K562 (cell line): Measurements from ENCODE around the gene ZNF213. TPM values are rescaled to one million over a fixed set of nuclear protein-coding genes. Genes with fewer than 3 reads are reported as not detected.

Experiments
- DMBX1 ChIP-seq: fragments of 250-450 bp; sonication (Bioruptor Pico); IDR thresholded peaks from 2 replicates; pipeline ENCODE4 v1.8.0; 2022; ENCODE audit warnings: inconsistent platforms, mild to moderate bottlenecking, moderate library complexity, borderline replicate concordance
- ELK3 ChIP-seq: fragments of 450-650 bp; formaldehyde crosslinking; IDR thresholded peaks from 2 replicates; pipeline ENCODE4 v1.4.0; 2020; ENCODE audit warnings: mild to moderate bottlenecking
- FOXK1 ChIP-seq: sonication (generic); formaldehyde crosslinking; IDR thresholded peaks from 2 replicates; pipeline ENCODE4 v1.8.0; 2022; ENCODE audit warnings: missing genetic modification reagents, mild to moderate bottlenecking, borderline replicate concordance
- HIVEP1 ChIP-seq: fragments of 250-450 bp; sonication (Bioruptor Pico); IDR thresholded peaks from 2 replicates; pipeline ENCODE4 v1.4.0; 2020; ENCODE audit warnings: mild to moderate bottlenecking
- HMBOX1 ChIP-seq: sonication (generic); IDR thresholded peaks from 2 replicates; pipeline ENCODE4 v1.6.1; 2016
- ID3 ChIP-seq, 2 experiments: fragments of 250-450 bp in 1 of 2; fragments of 450-650 bp in 1 of 2; sonication (Bioruptor Pico) in 1 of 2; IDR thresholded peaks; 2 replicates each; pipeline versions ENCODE4 v1.6.1 to v1.8.0; 2016 to 2021; ENCODE audit warnings: mild to moderate bottlenecking in 2 of 2, moderate library complexity in 2 of 2, missing compliant biosample characterization in 1 of 2, missing genetic modification characterization in 1 of 2
- MCM2 ChIP-seq: fragments of 450-650 bp; IDR thresholded peaks from 2 replicates; pipeline ENCODE4 v1.6.1; 2017; ENCODE audit warnings: low read depth, mild to moderate bottlenecking
- MCM7 ChIP-seq, 2 experiments: fragments of 450-650 bp; IDR thresholded peaks; 2 replicates each; pipeline ENCODE4 v1.6.1; 2016 to 2018
- MLX ChIP-seq, 2 experiments: fragments of 450-650 bp in 1 of 2; sonication (generic) in 1 of 2; formaldehyde crosslinking; conservative IDR thresholded peaks; 2 replicates each; pipeline versions ENCODE4 v1.4.0 to v1.8.1; 2020 to 2022; ENCODE audit warnings: mild to moderate bottlenecking in 1 of 2, missing genetic modification reagents in 1 of 2
- MTA2 ChIP-seq: fragments of 450-650 bp; IDR thresholded peaks from 2 replicates; pipeline ENCODE4 v1.6.1; 2016; ENCODE audit warnings: low read depth
- NFXL1 ChIP-seq: fragments of 450-650 bp; formaldehyde crosslinking; IDR thresholded peaks from 2 replicates; pipeline ENCODE4 v1.4.0; 2021; ENCODE audit warnings: mild to moderate bottlenecking
- PHB2 ChIP-seq: fragments of 450-650 bp; IDR thresholded peaks from 2 replicates; pipeline ENCODE4 v1.6.1; 2017; ENCODE audit warnings: low read depth
- PRPF4 ChIP-seq: fragments of 200-400 bp; formaldehyde crosslinking; IDR thresholded peaks from one replicate; pipeline ENCODE4 v1.6.1; 2017; ENCODE audit warnings: low read length, low read depth, mild to moderate bottlenecking; ENCODE audit not compliant: insufficient read depth, poor library complexity, severe bottlenecking
- RCOR1 ChIP-seq, 2 experiments: IDR thresholded peaks; 2 replicates each; pipeline ENCODE4 v1.6.1; 2012; ENCODE audit warnings: low read depth in 2 of 2, low read length in 2 of 2, borderline replicate concordance in 1 of 2, improper control_type of control experiment in 1 of 2
- SUPT5H ChIP-seq: fragments of 450-650 bp; IDR thresholded peaks from 2 replicates; pipeline ENCODE4 v1.6.1; 2016
- TAF1 ChIP-seq: IDR thresholded peaks from 2 replicates; pipeline ENCODE4 v1.6.1; 2011; ENCODE audit warnings: mild to moderate bottlenecking, low read length, moderate library complexity; ENCODE audit not compliant: insufficient read depth, control insufficient read depth, severe bottlenecking; ENCODE audit errors: extremely low read depth
- TCF3 ChIP-seq: sonication (generic); formaldehyde crosslinking; IDR thresholded peaks from 2 replicates; pipeline ENCODE4 v1.4.0; 2020; ENCODE audit warnings: mild to moderate bottlenecking, missing genetic modification reagents
- THRB ChIP-seq: fragments of 450-650 bp; formaldehyde crosslinking; conservative IDR thresholded peaks from 2 replicates; pipeline ENCODE4 v1.4.0; 2022; ENCODE audit warnings: mild to moderate bottlenecking, missing genetic modification characterization
- ZC3H11A ChIP-seq: IDR thresholded peaks from 2 replicates; pipeline ENCODE4 v1.6.1; 2012; ENCODE audit warnings: low read depth, low read length, improper control_type of control experiment
- ZNF280A ChIP-seq: fragments of 450-650 bp; IDR thresholded peaks from 2 replicates; pipeline ENCODE4 v1.6.1; 2018; ENCODE audit warnings: mild to moderate bottlenecking, low read depth; ENCODE audit not compliant: partially characterized antibody
- ZNF282 ChIP-seq: sonication (generic); formaldehyde crosslinking; IDR thresholded peaks from 2 replicates; pipeline ENCODE4 v1.8.1; 2023; ENCODE audit warnings: missing genetic modification reagents
- ZSCAN32 ChIP-seq: fragments of 450-650 bp; formaldehyde crosslinking; IDR thresholded peaks from 2 replicates; pipeline ENCODE4 v1.4.0; 2020; ENCODE audit warnings: mild to moderate bottlenecking, moderate library complexity
- polyA plus RNA-seq, 8 experiments: library from polyadenylated mRNA; depleted of rRNA in 4 of 8; stranded (reverse) in 5 of 8; unstranded in 3 of 8; fragments of >200 nt; fragmentation: Nextera tagmentation in 2 of 8; fragmentation: Illumina TruSeq in 1 of 8; extraction: Ambion mirVana in 2 of 8; extraction: Trizol in 1 of 8; gene quantifications; 2 replicates each; pipeline versions ENCODE4 v1.2.1 to v1.2.3, GENCODE V29; 2011 to 2014; ENCODE audit warnings: inconsistent platforms in 1 of 8, missing spikeins in 1 of 8
- total RNA-seq, 7 experiments: library from RNA; depleted of rRNA in 6 of 7; stranded (reverse); fragments of >200 nt in 6 of 7; fragmentation: Illumina TruSeq in 2 of 7; extraction: Trizol in 2 of 7; gene quantifications; 2 replicates each; pipeline versions ENCODE4 v1.2.1 to v1.2.3, GENCODE V29; 2011 to 2021; ENCODE audit warnings: low replicate concordance in 1 of 7

The ZNF213 gene
- total and polyA plus RNA-seq, 9 of the 15 experiments (the other 6 are each of a cell fraction or from before 2014, with no cell fraction given), result 0.49 to 10.0 (median 1.8) TPM

- TF ChIP-seq ELK3 (CRISPR knock-in tag) (no peak), RCOR1 (IDR thresholded peaks at IDR 0.05; ENCODE audit: borderline replicate concordance in 1 of 2, low read depth in 2 of 2, low read length in 2 of 2) (no peak), MLX (CRISPR knock-in tag; conservative IDR thresholded peaks at IDR 0.05) (no peak), ID3 (CRISPR knock-in tag; IDR thresholded peaks at IDR 0.05) (no peak), ID3 (tag; IDR thresholded peaks at IDR 0.05) (no peak), ZC3H11A (no peak), TCF3 (CRISPR knock-in tag) (no peak), ZNF282 (CRISPR knock-in tag) (no peak), MCM7 (IDR thresholded peaks at IDR 0.05) (no peak), PRPF4 (no peak), THRB (no peak), ZNF280A (no peak), SUPT5H (peak; percentile 56), DMBX1 (CRISPR knock-in tag) (no peak), HMBOX1 (no peak), FOXK1 (CRISPR knock-in tag) (peak; percentile 52; the same call in 1 of the 2 replicates), PHB2 (no peak), ZSCAN32 (CRISPR knock-in tag) (no peak), TAF1 (peak; percentile 36), MTA2 (no peak), NFXL1 (CRISPR knock-in tag) (no peak), HIVEP1 (CRISPR knock-in tag) (no peak), MCM2 (no peak)
Observed at GRCh38 chr16:3099732-3100499, 34.9 kb upstream of the ZNF213 start (continued).
